Measurements from ENCODE around the gene PPM1A.

Gene PPM1A

GRCh38 chr14:60250257-60251035, 1.4 kb downstream of the PPM1A start:
- Histone ChIP-seq H3K4me1 (peaks cover 3% of the 10 kb centered on the region; the same call in 1 of the 2 replicates), H3K9me3 (no peaks in the 10 kb centered on the region), H3K36me3 (no peaks in the 10 kb centered on the region), H3K4me3 (ENCODE audit: low read depth, low read length) (peak overlapping the region; percentile 88), H3K27me3 (no peaks in the 10 kb centered on the region)
- TF ChIP-seq CTCF (IDR thresholded peaks at IDR 0.05; ENCODE audit: low read depth, low read length) = no peak
- peak; percentile 27 for DNase-seq

GRCh38 chr14:60251877-60252276, 2.9 kb downstream of the PPM1A start:
- no peak for TF ChIP-seq CTCF (IDR thresholded peaks at IDR 0.05; ENCODE audit: low read depth, low read length)
- Histone ChIP-seq H3K4me1 (peaks cover 3% of the 10 kb centered on the region; the same call in 1 of the 2 replicates), H3K27me3 (no peaks in the 10 kb centered on the region), H3K36me3 (no peaks in the 10 kb centered on the region), H3K4me3 (ENCODE audit: low read depth, low read length) (no peak overlapping the region), H3K9me3 (no peaks in the 10 kb centered on the region)
- no peak for DNase-seq

GRCh38 chr14:60252630-60253029, 3.6 kb downstream of the PPM1A start:
- no peak for DNase-seq
- Histone ChIP-seq H3K4me3 (ENCODE audit: low read depth, low read length) (no peak overlapping the region), H3K9me3 (no peaks in the 10 kb centered on the region), H3K27me3 (no peaks in the 10 kb centered on the region), H3K36me3 (no peaks in the 10 kb centered on the region), H3K4me1 (peaks cover 3% of the 10 kb centered on the region; the same call in 1 of the 2 replicates)
- no peak for TF ChIP-seq CTCF (IDR thresholded peaks at IDR 0.05; ENCODE audit: low read depth, low read length)

- no peaks in the 10 kb centered on the region for H3K27me3 ChIP-seq
- H3K4me1 ChIP-seq = peaks cover 3% of the 10 kb centered on the region; the same call in 1 of the 2 replicates
- H3K4me3 ChIP-seq (ENCODE audit: low read depth, low read length) = no peak overlapping the region
- H3K9me3 ChIP-seq = no peaks in the 10 kb centered on the region
- H3K36me3 ChIP-seq = no peaks in the 10 kb centered on the region
- no peak for DNase-seq
- TF ChIP-seq CTCF (IDR thresholded peaks at IDR 0.05; ENCODE audit: low read depth, low read length) = no peak
Observed at GRCh38 chr14:60253649-60254048, 4.6 kb downstream of the PPM1A start.

GRCh38 chr14:60254176-60254575, 5.2 kb downstream of the PPM1A start:
- no peak for TF ChIP-seq CTCF (IDR thresholded peaks at IDR 0.05; ENCODE audit: low read depth, low read length)
- Histone ChIP-seq H3K9me3 (no peaks in the 10 kb centered on the region), H3K27me3 (no peaks in the 10 kb centered on the region), H3K4me1 (peaks cover 3% of the 10 kb centered on the region; the same call in 1 of the 2 replicates), H3K4me3 (ENCODE audit: low read depth, low read length) (no peak overlapping the region), H3K36me3 (no peaks in the 10 kb centered on the region)
- no peak for DNase-seq

GRCh38 chr14:60257865-60258264, 8.8 kb downstream of the PPM1A start:
- Histone ChIP-seq H3K36me3 (no peaks in the 10 kb centered on the region), H3K9me3 (no peaks in the 10 kb centered on the region), H3K4me1 (no peaks in the 10 kb centered on the region; the same call in 1 of the 2 replicates), H3K27me3 (no peaks in the 10 kb centered on the region), H3K4me3 (ENCODE audit: low read depth, low read length) (no peak overlapping the region)
- DNase-seq = no peak
- no peak for TF ChIP-seq CTCF (IDR thresholded peaks at IDR 0.05; ENCODE audit: low read depth, low read length)
